ENCODE data around the gene S100A3.

DNA sequence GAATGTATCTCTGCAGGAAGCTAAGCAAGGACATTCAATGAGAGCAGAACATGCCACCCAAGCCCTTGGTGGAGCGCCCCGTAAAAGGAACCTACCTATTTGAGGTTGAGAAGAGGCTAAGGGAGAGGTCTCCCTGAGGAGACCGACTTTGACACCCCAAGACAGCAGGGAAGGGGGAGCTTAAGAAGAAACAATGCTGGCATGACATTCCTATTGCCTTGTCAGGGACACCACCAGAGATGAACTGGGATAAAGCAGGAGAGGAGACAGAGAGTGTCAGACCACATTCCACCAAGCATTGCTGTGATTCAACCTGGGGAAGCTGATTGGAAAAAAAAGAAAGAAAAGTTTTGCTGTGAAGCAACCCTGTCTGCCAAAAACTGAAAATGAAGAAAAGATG lies 29.9 kb upstream of the S100A3 start:
- TF ChIP-seq RAD21 (conservative IDR thresholded peaks at IDR 0.05) = no peak
- TF ChIP-seq, protein P1, sequence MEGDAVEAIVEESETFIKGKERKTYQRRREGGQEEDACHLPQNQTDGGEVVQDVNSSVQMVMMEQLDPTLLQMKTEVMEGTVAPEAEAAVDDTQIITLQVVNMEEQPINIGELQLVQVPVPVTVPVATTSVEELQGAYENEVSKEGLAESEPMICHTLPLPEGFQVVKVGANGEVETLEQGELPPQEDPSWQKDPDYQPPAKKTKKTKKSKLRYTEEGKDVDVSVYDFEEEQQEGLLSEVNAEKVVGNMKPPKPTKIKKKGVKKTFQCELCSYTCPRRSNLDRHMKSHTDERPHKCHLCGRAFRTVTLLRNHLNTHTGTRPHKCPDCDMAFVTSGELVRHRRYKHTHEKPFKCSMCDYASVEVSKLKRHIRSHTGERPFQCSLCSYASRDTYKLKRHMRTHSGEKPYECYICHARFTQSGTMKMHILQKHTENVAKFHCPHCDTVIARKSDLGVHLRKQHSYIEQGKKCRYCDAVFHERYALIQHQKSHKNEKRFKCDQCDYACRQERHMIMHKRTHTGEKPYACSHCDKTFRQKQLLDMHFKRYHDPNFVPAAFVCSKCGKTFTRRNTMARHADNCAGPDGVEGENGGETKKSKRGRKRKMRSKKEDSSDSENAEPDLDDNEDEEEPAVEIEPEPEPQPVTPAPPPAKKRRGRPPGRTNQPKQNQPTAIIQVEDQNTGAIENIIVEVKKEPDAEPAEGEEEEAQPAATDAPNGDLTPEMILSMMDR (IDR thresholded peaks at IDR 0.05; ENCODE audit: poor library complexity, severe bottlenecking) = no peak
- no peak for TF ChIP-seq EP300 (conservative IDR thresholded peaks at IDR 0.05; ENCODE audit: poor library complexity, severe bottlenecking)
- TF ChIP-seq POLR2AphosphoS5 (IDR thresholded peaks at IDR 0.05) = no peak
- TF ChIP-seq, protein P2, sequence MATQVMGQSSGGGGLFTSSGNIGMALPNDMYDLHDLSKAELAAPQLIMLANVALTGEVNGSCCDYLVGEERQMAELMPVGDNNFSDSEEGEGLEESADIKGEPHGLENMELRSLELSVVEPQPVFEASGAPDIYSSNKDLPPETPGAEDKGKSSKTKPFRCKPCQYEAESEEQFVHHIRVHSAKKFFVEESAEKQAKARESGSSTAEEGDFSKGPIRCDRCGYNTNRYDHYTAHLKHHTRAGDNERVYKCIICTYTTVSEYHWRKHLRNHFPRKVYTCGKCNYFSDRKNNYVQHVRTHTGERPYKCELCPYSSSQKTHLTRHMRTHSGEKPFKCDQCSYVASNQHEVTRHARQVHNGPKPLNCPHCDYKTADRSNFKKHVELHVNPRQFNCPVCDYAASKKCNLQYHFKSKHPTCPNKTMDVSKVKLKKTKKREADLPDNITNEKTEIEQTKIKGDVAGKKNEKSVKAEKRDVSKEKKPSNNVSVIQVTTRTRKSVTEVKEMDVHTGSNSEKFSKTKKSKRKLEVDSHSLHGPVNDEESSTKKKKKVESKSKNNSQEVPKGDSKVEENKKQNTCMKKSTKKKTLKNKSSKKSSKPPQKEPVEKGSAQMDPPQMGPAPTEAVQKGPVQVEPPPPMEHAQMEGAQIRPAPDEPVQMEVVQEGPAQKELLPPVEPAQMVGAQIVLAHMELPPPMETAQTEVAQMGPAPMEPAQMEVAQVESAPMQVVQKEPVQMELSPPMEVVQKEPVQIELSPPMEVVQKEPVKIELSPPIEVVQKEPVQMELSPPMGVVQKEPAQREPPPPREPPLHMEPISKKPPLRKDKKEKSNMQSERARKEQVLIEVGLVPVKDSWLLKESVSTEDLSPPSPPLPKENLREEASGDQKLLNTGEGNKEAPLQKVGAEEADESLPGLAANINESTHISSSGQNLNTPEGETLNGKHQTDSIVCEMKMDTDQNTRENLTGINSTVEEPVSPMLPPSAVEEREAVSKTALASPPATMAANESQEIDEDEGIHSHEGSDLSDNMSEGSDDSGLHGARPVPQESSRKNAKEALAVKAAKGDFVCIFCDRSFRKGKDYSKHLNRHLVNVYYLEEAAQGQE (IDR thresholded peaks at IDR 0.05; ENCODE audit: borderline replicate concordance) = no peak
- TF ChIP-seq EZH2 (IDR thresholded peaks at IDR 0.05; ENCODE audit: borderline replicate concordance, insufficient read depth, low read length, poor library complexity, severe bottlenecking) = no peak
- TF ChIP-seq TAF1 (IDR thresholded peaks at IDR 0.05; ENCODE audit: low read depth) = no peak

All from neural cell (in vitro differentiated cells).